ENCODE data around the gene TCP1.

TCP1 gene

GRCh38 chr6:159809149-159809548 lies 19.7 kb upstream of the TCP1 start:
- H3K27ac ChIP-seq = no peak overlapping the region
- TF ChIP-seq CTCF (conservative IDR thresholded peaks at IDR 0.05) (no peak), ZFX (IDR thresholded peaks at IDR 0.05) (no peak)

- TF ChIP-seq ZFX (IDR thresholded peaks at IDR 0.05) (no peak), CTCF (conservative IDR thresholded peaks at IDR 0.05) (no peak)
- no peak overlapping the region for H3K27ac ChIP-seq
These were observed 19.2 kb upstream of the TCP1 start for GRCh38 chr6:159808647-159809046.

GRCh38 chr6:159807150-159807858 lies 17.9 kb upstream of the TCP1 start:
- no peak overlapping the region for H3K27ac ChIP-seq
- TF ChIP-seq ZFX (IDR thresholded peaks at IDR 0.05) = no peak

GRCh38 chr6:159806021-159806458 lies 16.6 kb upstream of the TCP1 start:
- TF ChIP-seq CTCF (conservative IDR thresholded peaks at IDR 0.05) (no peak), ZFX (IDR thresholded peaks at IDR 0.05) (no peak)
- no peak overlapping the region for H3K27ac ChIP-seq

- no peak overlapping the region for H3K27ac ChIP-seq
- TF ChIP-seq ZFX (IDR thresholded peaks at IDR 0.05) = no peak
- TF ChIP-seq CTCF (conservative IDR thresholded peaks at IDR 0.05) = no peak
These were observed 16.1 kb upstream of the TCP1 start for GRCh38 chr6:159805440-159806020.

- no peak overlapping the region for H3K27ac ChIP-seq
- TF ChIP-seq ZFX (IDR thresholded peaks at IDR 0.05) (no peak), CTCF (conservative IDR thresholded peaks at IDR 0.05) (no peak)
These were observed 15.1 kb upstream of the TCP1 start for GRCh38 chr6:159804504-159804903.

- TF ChIP-seq CTCF (conservative IDR thresholded peaks at IDR 0.05) (no peak), ZFX (IDR thresholded peaks at IDR 0.05) (no peak)
These were observed 12.5 kb upstream of the TCP1 start for GRCh38 chr6:159801935-159802334.

More at GRCh38 chr6:159801935-159802334, 12.5 kb upstream of the TCP1 start:
- no peak overlapping the region for H3K27ac ChIP-seq
